HepG2 (cell line): ENCODE data around the gene LGALS8. TPM values are rescaled to one million over a fixed set of nuclear protein-coding genes. Genes with fewer than 3 reads are reported as not detected.
A peak's percentile ranks its signal among the peaks of the same experiment; 100 is the strongest.

ENCODE experiments used
- ARID5B ChIP-seq: IDR thresholded peaks from 2 replicates; pipeline ENCODE4 v1.4.0; 2020; ENCODE audit warnings: mild to moderate bottlenecking, missing genetic modification reagents
- CCDC6 ChIP-seq: sonication (generic); formaldehyde crosslinking; IDR thresholded peaks from 2 replicates; pipeline ENCODE4 v1.8.1; 2022; ENCODE audit warnings: mild to moderate bottlenecking, missing genetic modification reagents, moderate library complexity
- CREB1 ChIP-seq, 2 experiments: fragments of 450-650 bp in 1 of 2; IDR thresholded peaks; 2 replicates each; pipeline ENCODE4 v1.6.1; 2016 to 2017; ENCODE audit warnings: control low read depth in 1 of 2, mild to moderate bottlenecking in 1 of 2, missing compliant biosample characterization in 1 of 2, missing genetic modification characterization in 1 of 2
- KDM5A ChIP-seq: fragments of 200-600 bp; sonication (generic); IDR thresholded peaks from 2 replicates; pipeline ENCODE4 v1.7.0; 2018; ENCODE audit warnings: antibody characterized with exemption, mild to moderate bottlenecking, low read length, borderline replicate concordance
- PPARG ChIP-seq: conservative IDR thresholded peaks from 2 replicates; pipeline ENCODE4 v1.6.1; 2016; ENCODE audit warnings: missing biosample characterization, missing genetic modification reagents
- TBX3 ChIP-seq: fragments of 450-650 bp; IDR thresholded peaks from 2 replicates; pipeline ENCODE4 v1.6.1; 2017; ENCODE audit warnings: antibody characterized with exemption, mild to moderate bottlenecking, inconsistent platforms, borderline replicate concordance
- ZEB1 ChIP-seq: IDR thresholded peaks from 2 replicates; pipeline ENCODE4 v1.6.1; 2012; ENCODE audit warnings: mild to moderate bottlenecking, low read depth, inconsistent platforms; ENCODE audit not compliant: insufficient replicate concordance
- ZMYM2 ChIP-seq: sonication (generic); formaldehyde crosslinking; IDR thresholded peaks from 2 replicates; pipeline ENCODE4 v1.8.0; 2022; ENCODE audit warnings: mild to moderate bottlenecking, missing genetic modification reagents
- ZNF121 ChIP-seq: sonication (generic); formaldehyde crosslinking; IDR thresholded peaks from 2 replicates; pipeline ENCODE4 v1.5.0; 2020; ENCODE audit warnings: mild to moderate bottlenecking, missing genetic modification reagents
- ZNF331 ChIP-seq: sonication (generic); formaldehyde crosslinking; IDR thresholded peaks from 2 replicates; pipeline ENCODE4 v1.4.0; 2020; ENCODE audit warnings: missing genetic modification reagents
- ZNF550 ChIP-seq: sonication (generic); formaldehyde crosslinking; IDR thresholded peaks from 2 replicates; pipeline ENCODE4 v1.4.0; 2020; ENCODE audit warnings: mild to moderate bottlenecking, missing genetic modification reagents, borderline replicate concordance
- ZNF574 ChIP-seq: sonication (generic); formaldehyde crosslinking; IDR thresholded peaks from 2 replicates; pipeline ENCODE4 v1.4.0; 2020; ENCODE audit warnings: missing genetic modification reagents
- ZNF605 ChIP-seq: sonication (generic); formaldehyde crosslinking; IDR thresholded peaks from 2 replicates; pipeline ENCODE4 v1.8.0; 2022; ENCODE audit warnings: mild to moderate bottlenecking, missing genetic modification reagents
- ZNF687 ChIP-seq: sonication (generic); formaldehyde crosslinking; IDR thresholded peaks from 2 replicates; pipeline ENCODE4 v1.5.1; 2020; ENCODE audit warnings: mild to moderate bottlenecking, missing genetic modification reagents, moderate library complexity
- ZSCAN29 ChIP-seq: sonication (generic); formaldehyde crosslinking; conservative IDR thresholded peaks from 2 replicates; pipeline ENCODE4 v1.4.0; 2020; ENCODE audit warnings: mild to moderate bottlenecking, missing genetic modification reagents
- polyA plus RNA-seq, 8 experiments: library from polyadenylated mRNA; depleted of rRNA in 3 of 8; stranded (reverse) in 7 of 8; unstranded in 1 of 8; fragments of >200 nt; fragmentation: Illumina TruSeq in 4 of 8; extraction: Trizol in 4 of 8; gene quantifications; 2 replicates each; pipeline versions ENCODE4 v1.2.1 to v1.2.3, GENCODE V29; 2011 to 2016; ENCODE audit warnings: low read depth in 4 of 8, missing spikeins in 1 of 8, mixed read lengths in 1 of 8; ENCODE audit not compliant: insufficient read depth in 1 of 8
- total RNA-seq, 5 experiments: library from RNA; depleted of rRNA; stranded (reverse); fragments of >200 nt; fragmentation: Illumina TruSeq; extraction: Trizol; gene quantifications; 2 replicates each; pipeline ENCODE4 v1.2.3, GENCODE V29; 2016; ENCODE audit warnings: low read depth in 1 of 5
- TF ChIP-seq, protein P1 (sequence below): IDR thresholded peaks from 2 replicates; pipeline ENCODE4 v1.6.1; 2016; ENCODE audit warnings: mild to moderate bottlenecking

Gene LGALS8
- total and polyA plus RNA-seq, 2 of the 13 experiments (the other 11 are each of a cell fraction or from before 2014, with no cell fraction given), result 29.3 to 185 TPM

- peak; percentile 24; the same call in 1 of the 2 replicates for TF ChIP-seq ZNF687 (CRISPR knock-in tag)
- no peak for TF ChIP-seq ZSCAN29 (CRISPR knock-in tag)
- 0 out of 2 replicates have a peak, but pooled peaks have one; percentile 28 for TF ChIP-seq KDM5A
- no peak for TF ChIP-seq CREB1 (IDR thresholded peaks at IDR 0.05)
- 0 out of 2 replicates have a peak, but pooled peaks have one; percentile 33 for TF ChIP-seq CREB1 (CRISPR knock-in tag; IDR thresholded peaks at IDR 0.05)
- peak; percentile 72; the same call in 1 of the 2 replicates for TF ChIP-seq ZNF605 (CRISPR knock-in tag)
- TF ChIP-seq, protein P1, sequence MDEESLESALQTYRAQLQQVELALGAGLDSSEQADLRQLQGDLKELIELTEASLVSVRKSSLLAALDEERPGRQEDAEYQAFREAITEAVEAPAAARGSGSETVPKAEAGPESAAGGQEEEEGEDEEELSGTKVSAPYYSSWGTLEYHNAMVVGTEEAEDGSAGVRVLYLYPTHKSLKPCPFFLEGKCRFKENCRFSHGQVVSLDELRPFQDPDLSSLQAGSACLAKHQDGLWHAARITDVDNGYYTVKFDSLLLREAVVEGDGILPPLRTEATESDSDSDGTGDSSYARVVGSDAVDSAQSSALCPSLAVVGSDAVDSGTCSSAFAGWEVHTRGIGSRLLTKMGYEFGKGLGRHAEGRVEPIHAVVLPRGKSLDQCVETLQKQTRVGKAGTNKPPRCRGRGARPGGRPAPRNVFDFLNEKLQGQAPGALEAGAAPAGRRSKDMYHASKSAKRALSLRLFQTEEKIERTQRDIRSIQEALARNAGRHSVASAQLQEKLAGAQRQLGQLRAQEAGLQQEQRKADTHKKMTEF, result 0 out of 2 replicates have a peak, but pooled peaks have one; percentile 14
- peak; percentile 9 for TF ChIP-seq ZEB1
- TF ChIP-seq PPARG, result 0 out of 2 replicates have a peak, but pooled peaks have one; percentile 23
- TF ChIP-seq ZNF574 (CRISPR knock-in tag), result no peak
- TF ChIP-seq TBX3, result no peak
- TF ChIP-seq ZNF550 (CRISPR knock-in tag), result no peak
- peak; percentile 62; the same call in 1 of the 2 replicates for TF ChIP-seq ZMYM2 (CRISPR knock-in tag)
- TF ChIP-seq CCDC6 (CRISPR knock-in tag), result 0 out of 2 replicates have a peak, but pooled peaks have one; percentile 6
- 0 out of 2 replicates have a peak, but pooled peaks have one; percentile 8 for TF ChIP-seq ZNF121
- TF ChIP-seq ZNF331 (CRISPR knock-in tag), result peak; percentile 13; the same call in 1 of the 2 replicates
- TF ChIP-seq ARID5B (CRISPR knock-in tag), result peak; percentile 19; the same call in 1 of the 2 replicates
Observed at GRCh38 chr1:236489710-236490377, 33.9 kb upstream of the LGALS8 start (continued).
